Measurements from ENCODE around the gene TFDP2.
"Not testable (repeated sequence)": the region's sequence is repeated elsewhere in the genome, so short reads cannot be mapped to it uniquely, and the experiment has no call there.

Gene TFDP2

GRCh38 chr3:141955175-141955574 lies 194.2 kb downstream of the TFDP2 start:
- no peak for DNase-seq

GRCh38 chr3:141952611-141953010 lies 196.7 kb downstream of the TFDP2 start:
- no peak for DNase-seq

- no peak for DNase-seq
These were observed 198.5 kb downstream of the TFDP2 start for GRCh38 chr3:141950572-141951493.

GRCh38 chr3:141949972-141950371 lies 199.4 kb downstream of the TFDP2 start:
- DNase-seq, result no peak

GRCh38 chr3:141949399-141949798 lies 199.9 kb downstream of the TFDP2 start:
- no peak for DNase-seq

- peak; percentile 48 for DNase-seq
These were observed 203.4 kb downstream of the TFDP2 start for GRCh38 chr3:141945726-141946485.

- no peak for DNase-seq
These were observed 207.3 kb downstream of the TFDP2 start for GRCh38 chr3:141942006-141942405.

GRCh38 chr3:141941093-141941492 lies 208.3 kb downstream of the TFDP2 start:
- no peak for DNase-seq

GRCh38 chr3:141940194-141940776 lies 209.1 kb downstream of the TFDP2 start:
- DNase-seq, result peak; percentile 47

GRCh38 chr3:141939759-141940158 lies 209.6 kb downstream of the TFDP2 start:
- DNase-seq, result no peak

- DNase-seq, result no peak
These were observed 211.3 kb downstream of the TFDP2 start for GRCh38 chr3:141938011-141938500.

GRCh38 chr3:141934354-141934753 lies 215.0 kb downstream of the TFDP2 start:
- DNase-seq, result no peak

- peak; percentile 51 for DNase-seq
These were observed 215.7 kb downstream of the TFDP2 start for GRCh38 chr3:141933421-141934300.

- DNase-seq, result no peak
These were observed 218.5 kb downstream of the TFDP2 start for GRCh38 chr3:141930801-141931200.

- no peak for DNase-seq
These were observed 219.9 kb downstream of the TFDP2 start for GRCh38 chr3:141929341-141929995.

GRCh38 chr3:141928631-141929270 lies 220.6 kb downstream of the TFDP2 start:
- no peak for DNase-seq

GRCh38 chr3:141926929-141927328 lies 222.4 kb downstream of the TFDP2 start:
- DNase-seq, result no peak

- DNase-seq, result not testable (repeated sequence)
These were observed 223.7 kb downstream of the TFDP2 start for GRCh38 chr3:141925677-141926076.

- DNase-seq, result no peak
These were observed 228.0 kb downstream of the TFDP2 start for GRCh38 chr3:141921316-141921715.

GRCh38 chr3:141920701-141921100 lies 228.6 kb downstream of the TFDP2 start:
- no peak for DNase-seq

GRCh38 chr3:141915766-141916165 lies 233.6 kb downstream of the TFDP2 start:
- DNase-seq, result no peak

Data from left hindlimb (tissue), 1 donor.